Amniotic stem cell (primary cell): ENCODE results near the gene RNF138.
"Not testable (repeated sequence)": the region's sequence is repeated elsewhere in the genome, so short reads cannot be mapped to it uniquely, and the experiment has no call there.

Experiments used
- DNase-seq: peaks from one replicate; lab custom pipeline; 2025; lab: John Stamatoyannopoulos, UW

RNF138 gene

GRCh38 chr18:32095192-32095899, 3.7 kb downstream of the RNF138 start:
- DNase-seq: no peak

- DNase-seq: no peak
Observed at GRCh38 chr18:32095900-32096229, 4.2 kb downstream of the RNF138 start.

GRCh38 chr18:32096946-32097345, 5.3 kb downstream of the RNF138 start:
- no peak for DNase-seq

- no peak for DNase-seq
Observed at GRCh38 chr18:32104516-32104915, 12.8 kb downstream of the RNF138 start.

GRCh38 chr18:32110005-32110404, 18.3 kb downstream of the RNF138 start:
- no peak for DNase-seq

GRCh38 chr18:32111706-32112105, 20.0 kb downstream of the RNF138 start:
- DNase-seq: no peak

- no peak for DNase-seq
Observed at GRCh38 chr18:32112826-32113225, 21.2 kb downstream of the RNF138 start.

GRCh38 chr18:32114293-32114942, 22.7 kb downstream of the RNF138 start:
- DNase-seq: no peak

- DNase-seq: no peak
Observed at GRCh38 chr18:32122039-32122438, 30.4 kb downstream of the RNF138 start.

GRCh38 chr18:32126538-32126937, 34.9 kb downstream of the RNF138 start:
- DNase-seq: no peak

GRCh38 chr18:32135625-32136024, 44.0 kb downstream of the RNF138 start:
- no peak for DNase-seq

GRCh38 chr18:32138332-32138982, 46.8 kb downstream of the RNF138 start:
- DNase-seq: no peak

GRCh38 chr18:32139835-32140283, 48.2 kb downstream of the RNF138 start:
- no peak for DNase-seq

GRCh38 chr18:32148185-32148870, 56.7 kb downstream of the RNF138 start:
- DNase-seq: no peak

- no peak for DNase-seq
Observed at GRCh38 chr18:32152705-32153448, 61.2 kb downstream of the RNF138 start.

GRCh38 chr18:32156855-32157254, 65.2 kb downstream of the RNF138 start:
- DNase-seq: no peak

- no peak for DNase-seq
Observed at GRCh38 chr18:32157580-32157979, 65.9 kb downstream of the RNF138 start.

GRCh38 chr18:32158108-32158624, 66.5 kb downstream of the RNF138 start:
- DNase-seq: peak; percentile 65

- DNase-seq: not testable (repeated sequence)
Observed at GRCh38 chr18:32158631-32159030, 67.0 kb downstream of the RNF138 start.

GRCh38 chr18:32160547-32160946, 68.9 kb downstream of the RNF138 start:
- no peak for DNase-seq

- DNase-seq: no peak
Observed at GRCh38 chr18:32167980-32168730, 76.5 kb downstream of the RNF138 start.
